HCT116 (cell line): ENCODE results near the gene C13orf46.

Experiments used
- CBX3 ChIP-seq: IDR thresholded peaks from 2 replicates; pipeline ENCODE4 v1.6.1; 2012; ENCODE audit warnings: low read depth
- EZH2 ChIP-seq: fragments of 200-600 bp; sonication (generic); IDR thresholded peaks from 2 replicates; pipeline ENCODE4 v1.6.1; 2017; ENCODE audit warnings: antibody characterized with exemption, mixed run types
- EZH2phosphoT487 ChIP-seq: fragments of 200-600 bp; IDR thresholded peaks from 2 replicates; pipeline ENCODE4 v1.6.1; 2018; ENCODE audit warnings: antibody characterized with exemption, borderline replicate concordance
- FOSL1 ChIP-seq: IDR thresholded peaks from 2 replicates; pipeline ENCODE4 v1.6.1; 2012; ENCODE audit warnings: low read depth
- POLR2A ChIP-seq: IDR thresholded peaks from 2 replicates; pipeline ENCODE4 v1.7.0; 2011; ENCODE audit warnings: borderline replicate concordance; ENCODE audit not compliant: insufficient read depth, insufficient read length; ENCODE audit errors: extremely low read depth
- POLR2AphosphoS5 ChIP-seq: IDR thresholded peaks from 2 replicates; pipeline ENCODE4 v1.6.1; 2011; ENCODE audit warnings: mild to moderate bottlenecking, low read depth, low read length, moderate library complexity
- SIN3A ChIP-seq: IDR thresholded peaks from 2 replicates; pipeline ENCODE4 v1.6.1; 2012; ENCODE audit warnings: low read depth
- SP1 ChIP-seq: IDR thresholded peaks from 2 replicates; pipeline ENCODE4 v1.6.1; 2012; ENCODE audit warnings: low read depth
- SRF ChIP-seq: IDR thresholded peaks from 2 replicates; pipeline ENCODE4 v1.6.1; 2012; ENCODE audit warnings: low read depth
- ZFX ChIP-seq: fragments of 450-650 bp; IDR thresholded peaks from 2 replicates; pipeline ENCODE4 v1.6.1; 2017
- ZNF274 ChIP-seq: fragments of 200-500 bp; sonication (Bioruptor generic); IDR thresholded peaks from 2 replicates; pipeline ENCODE4 v1.6.1; 2014; ENCODE audit warnings: mild to moderate bottlenecking, low read depth, low read length, inconsistent platforms
- TF ChIP-seq, protein P1 (sequence below), 3 experiments: fragments of 200-600 bp in 1 of 3; sonication (generic) in 1 of 3; IDR thresholded peaks in 2 of 3; conservative IDR thresholded peaks in 1 of 3; 2 replicates each; pipeline ENCODE4 v1.5.1; 2012 to 2017; ENCODE audit warnings: low read depth in 2 of 3, low read length in 2 of 3, antibody characterized with exemption in 1 of 3, borderline replicate concordance in 1 of 3, control low read depth in 1 of 3, mild to moderate bottlenecking in 1 of 3, mixed read lengths in 1 of 3, mixed run types in 1 of 3, moderate library complexity in 1 of 3; ENCODE audit not compliant: insufficient read depth in 1 of 3
- TF ChIP-seq, protein P2 (sequence below): IDR thresholded peaks from 2 replicates; pipeline ENCODE4 v1.6.1; 2012
- TF ChIP-seq, protein P3 (sequence below): IDR thresholded peaks from 2 replicates; pipeline ENCODE4 v1.6.1; 2011; ENCODE audit warnings: mild to moderate bottlenecking, low read length, moderate library complexity; ENCODE audit not compliant: insufficient replicate concordance; ENCODE audit errors: extremely low read depth

DNA sequence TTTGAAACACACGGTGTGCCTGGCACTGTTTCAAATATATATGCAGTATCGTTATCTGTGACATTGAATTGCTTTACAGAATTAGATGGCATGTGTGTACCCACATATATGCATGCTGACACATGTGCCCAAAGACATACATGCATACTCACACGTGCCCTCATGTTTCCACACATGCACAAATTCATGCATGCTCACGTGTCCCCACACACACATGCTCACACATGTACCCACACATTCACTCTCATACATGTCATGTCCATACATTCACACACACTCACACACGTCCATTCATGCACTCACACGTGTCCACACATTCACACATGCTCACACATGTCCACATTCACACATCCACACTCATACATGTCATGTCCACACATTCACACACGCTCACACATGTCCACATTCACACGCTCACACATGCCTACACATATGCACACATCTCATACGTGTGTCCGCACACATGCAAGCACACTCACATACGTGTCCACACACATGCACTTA, 17.9 kb upstream of the C13orf46 start:
- no peak for TF ChIP-seq POLR2A
- no peak for TF ChIP-seq EZH2
- no peak for TF ChIP-seq FOSL1
- TF ChIP-seq ZNF274, result no peak
- TF ChIP-seq, protein P1, sequence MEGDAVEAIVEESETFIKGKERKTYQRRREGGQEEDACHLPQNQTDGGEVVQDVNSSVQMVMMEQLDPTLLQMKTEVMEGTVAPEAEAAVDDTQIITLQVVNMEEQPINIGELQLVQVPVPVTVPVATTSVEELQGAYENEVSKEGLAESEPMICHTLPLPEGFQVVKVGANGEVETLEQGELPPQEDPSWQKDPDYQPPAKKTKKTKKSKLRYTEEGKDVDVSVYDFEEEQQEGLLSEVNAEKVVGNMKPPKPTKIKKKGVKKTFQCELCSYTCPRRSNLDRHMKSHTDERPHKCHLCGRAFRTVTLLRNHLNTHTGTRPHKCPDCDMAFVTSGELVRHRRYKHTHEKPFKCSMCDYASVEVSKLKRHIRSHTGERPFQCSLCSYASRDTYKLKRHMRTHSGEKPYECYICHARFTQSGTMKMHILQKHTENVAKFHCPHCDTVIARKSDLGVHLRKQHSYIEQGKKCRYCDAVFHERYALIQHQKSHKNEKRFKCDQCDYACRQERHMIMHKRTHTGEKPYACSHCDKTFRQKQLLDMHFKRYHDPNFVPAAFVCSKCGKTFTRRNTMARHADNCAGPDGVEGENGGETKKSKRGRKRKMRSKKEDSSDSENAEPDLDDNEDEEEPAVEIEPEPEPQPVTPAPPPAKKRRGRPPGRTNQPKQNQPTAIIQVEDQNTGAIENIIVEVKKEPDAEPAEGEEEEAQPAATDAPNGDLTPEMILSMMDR (IDR thresholded peaks at IDR 0.05 in 2 of 3, conservative IDR thresholded peaks at IDR 0.05 in 1 of 3; ENCODE audit: borderline replicate concordance in 1 of 3, insufficient read depth in 1 of 3, low read depth in 2 of 3, low read length in 2 of 3), result no peak
- TF ChIP-seq, protein P2, sequence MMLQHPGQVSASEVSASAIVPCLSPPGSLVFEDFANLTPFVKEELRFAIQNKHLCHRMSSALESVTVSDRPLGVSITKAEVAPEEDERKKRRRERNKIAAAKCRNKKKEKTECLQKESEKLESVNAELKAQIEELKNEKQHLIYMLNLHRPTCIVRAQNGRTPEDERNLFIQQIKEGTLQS, result no peak
- TF ChIP-seq POLR2AphosphoS5, result no peak
- TF ChIP-seq ZFX, result no peak
- TF ChIP-seq CBX3, result no peak
- no peak for TF ChIP-seq SP1
- TF ChIP-seq SRF, result no peak
- TF ChIP-seq EZH2phosphoT487, result no peak
- TF ChIP-seq SIN3A, result no peak
- TF ChIP-seq, protein P3, sequence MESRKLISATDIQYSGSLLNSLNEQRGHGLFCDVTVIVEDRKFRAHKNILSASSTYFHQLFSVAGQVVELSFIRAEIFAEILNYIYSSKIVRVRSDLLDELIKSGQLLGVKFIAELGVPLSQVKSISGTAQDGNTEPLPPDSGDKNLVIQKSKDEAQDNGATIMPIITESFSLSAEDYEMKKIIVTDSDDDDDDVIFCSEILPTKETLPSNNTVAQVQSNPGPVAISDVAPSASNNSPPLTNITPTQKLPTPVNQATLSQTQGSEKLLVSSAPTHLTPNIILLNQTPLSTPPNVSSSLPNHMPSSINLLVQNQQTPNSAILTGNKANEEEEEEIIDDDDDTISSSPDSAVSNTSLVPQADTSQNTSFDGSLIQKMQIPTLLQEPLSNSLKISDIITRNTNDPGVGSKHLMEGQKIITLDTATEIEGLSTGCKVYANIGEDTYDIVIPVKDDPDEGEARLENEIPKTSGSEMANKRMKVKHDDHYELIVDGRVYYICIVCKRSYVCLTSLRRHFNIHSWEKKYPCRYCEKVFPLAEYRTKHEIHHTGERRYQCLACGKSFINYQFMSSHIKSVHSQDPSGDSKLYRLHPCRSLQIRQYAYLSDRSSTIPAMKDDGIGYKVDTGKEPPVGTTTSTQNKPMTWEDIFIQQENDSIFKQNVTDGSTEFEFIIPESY, result no peak
